Renal cortical epithelial cell (primary cell): Measurements from ENCODE around the gene MID1. TPM values are rescaled to one million over a fixed set of nuclear protein-coding genes. Genes with fewer than 3 reads are reported as not detected.

Experiments
- DNase-seq: peaks from one replicate; pipeline ENCODE4 v3.0.0-alpha.2; 2011; ENCODE audit warnings: low read depth
- total RNA-seq: library from RNA; depleted of rRNA; stranded (reverse); fragments of >200 nt; gene quantifications from 2 replicates; pipeline ENCODE4 v1.2.3, GENCODE V29; 2014

The MID1 gene
- total RNA-seq, 1 donor from 2014 or later: 26.6 TPM

- no peak for DNase-seq
Observed at GRCh38 chrX:10444204-10444603, 176.2 kb downstream of the MID1 start.

- DNase-seq: no peak
Observed at GRCh38 chrX:10441464-10441863, 178.9 kb downstream of the MID1 start.

GRCh38 chrX:10433296-10433965, 187.0 kb downstream of the MID1 start:
- no peak for DNase-seq

- DNase-seq: no peak
Observed at GRCh38 chrX:10429908-10430307, 190.5 kb downstream of the MID1 start.

- no peak for DNase-seq
Observed at GRCh38 chrX:10427249-10427648, 193.1 kb downstream of the MID1 start.

- DNase-seq: no peak
Observed at GRCh38 chrX:10423716-10424115, 196.7 kb downstream of the MID1 start.

- DNase-seq: no peak
Observed at GRCh38 chrX:10420134-10420533, 200.3 kb downstream of the MID1 start.

GRCh38 chrX:10416424-10416823, 204.0 kb downstream of the MID1 start:
- DNase-seq: no peak

GRCh38 chrX:10415306-10416001, 204.9 kb downstream of the MID1 start:
- peak; percentile 73 for DNase-seq

- DNase-seq: no peak
Observed at GRCh38 chrX:10414862-10415261, 205.5 kb downstream of the MID1 start.

GRCh38 chrX:10414156-10414824, 206.1 kb downstream of the MID1 start:
- DNase-seq: no peak

GRCh38 chrX:10404436-10404835, 215.9 kb downstream of the MID1 start:
- no peak for DNase-seq

- no peak for DNase-seq
Observed at GRCh38 chrX:10401239-10401638, 219.1 kb downstream of the MID1 start.

- no peak for DNase-seq
Observed at GRCh38 chrX:10399043-10399741, 221.2 kb downstream of the MID1 start.

- no peak for DNase-seq
Observed at GRCh38 chrX:10398215-10398614, 222.2 kb downstream of the MID1 start.

- no peak for DNase-seq
Observed at GRCh38 chrX:10397349-10397748, 223.0 kb downstream of the MID1 start.

- no peak for DNase-seq
Observed at GRCh38 chrX:10395643-10396042, 224.7 kb downstream of the MID1 start.
